Mesenteric fat pad (tissue), 1 donor: ENCODE data around the gene MAFF. TPM values are rescaled to one million over a fixed set of nuclear protein-coding genes. Genes with fewer than 3 reads are reported as not detected.

Experiments
- total RNA-seq: library from RNA; stranded (reverse); fragmentation: NEBNext Ultra II Directional; extraction: Animal tissue kit (Norgen Biotek cat#: 25700); gene quantifications from one replicate; pipeline ENCODE4 v1.2.1, GENCODE V29; 2021
- donor health status: DM: yes; HTN: yes; CAD: no.

Gene MAFF
- total RNA-seq, 1 donor from 2014 or later = 101 TPM

Other genes starting within 250 kb of the MAFF start
- gene C22orf23, start 248.4 kb upstream of the MAFF start, total RNA-seq = not detected
- 56.9 TPM for gene POLR2F, start 248.3 kb upstream of the MAFF start, total RNA-seq
- not detected for gene SOX10, start 217.4 kb upstream of the MAFF start, total RNA-seq
- 13.5 TPM for gene PICK1, start 144.6 kb upstream of the MAFF start, total RNA-seq
- not detected for gene SLC16A8, start 117.8 kb upstream of the MAFF start, total RNA-seq
- 1.8 TPM for gene BAIAP2L2, start 91.3 kb upstream of the MAFF start, total RNA-seq
- gene PLA2G6, start 20.2 kb upstream of the MAFF start, total RNA-seq = 54.1 TPM
- gene TMEM184B, start 71.0 kb downstream of the MAFF start, total RNA-seq = 84.4 TPM
- 138 TPM for gene CSNK1E, start 115.4 kb downstream of the MAFF start, total RNA-seq